H7 (cell line): ENCODE data around the gene VPS72. TPM values are rescaled to one million over a fixed set of nuclear protein-coding genes. Genes with fewer than 3 reads are reported as not detected.
A peak's percentile ranks its signal among the peaks of the same experiment; 100 is the strongest.

Experiments
- DNase-seq: peaks from one replicate; pipeline ENCODE4 v3.0.0; 2012
- H3K27me3 ChIP-seq: 2 replicates; pipeline ENCODE4 v1.6.0; 2011; ENCODE audit warnings: mild to moderate bottlenecking, low read length; ENCODE audit not compliant: control insufficient read depth, insufficient read depth
- H3K36me3 ChIP-seq: replicated peaks from 2 replicates; pipeline ENCODE4 v1.5.1; 2011; ENCODE audit warnings: low read length; ENCODE audit not compliant: control insufficient read depth, insufficient read depth
- H3K4me3 ChIP-seq: 2 replicates; pipeline ENCODE4 v1.5.1; 2011; ENCODE audit warnings: low read depth, mild to moderate bottlenecking, control low read depth, low read length, moderate library complexity; ENCODE audit not compliant: insufficient read depth
- total RNA-seq: library from RNA; depleted of rRNA; stranded (reverse); fragments of >200 nt; shearing (Covaris generic); gene quantifications from 2 replicates; pipeline ENCODE4 v1.2.3, GENCODE V29; 2014; rRNA removed

Gene VPS72
- total RNA-seq, 1 experiment from 2014 or later = 180 TPM

DNA sequence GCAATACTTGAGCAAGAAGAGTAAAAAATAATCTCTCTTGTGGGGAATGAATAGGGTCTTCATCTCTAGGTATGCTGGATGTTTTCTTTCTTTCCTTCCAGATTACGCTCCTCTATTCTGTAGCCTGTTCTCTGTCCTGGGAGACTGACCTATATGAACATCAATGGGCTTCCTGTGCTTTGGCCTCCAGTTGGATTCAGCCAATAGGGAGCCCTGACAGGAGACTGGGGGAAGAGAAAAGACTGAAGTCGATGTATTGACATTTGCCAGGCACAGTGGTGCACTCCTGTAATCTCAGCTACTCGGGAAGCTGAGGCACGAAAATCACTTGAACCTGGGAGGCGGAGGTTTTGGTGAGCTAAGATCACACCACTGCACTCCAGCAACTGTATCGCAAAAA, 61.2 kb downstream of the VPS72 start:
- H3K36me3 ChIP-seq = no peaks in the 10 kb centered on the region
- H3K4me3 ChIP-seq = no peak overlapping the region
- H3K27me3 ChIP-seq = peaks cover 26% of the 10 kb centered on the region
- DNase-seq = peak; percentile 56

Other genes with a start within 250 kb of the VPS72 start
- 248 and 297 TPM in 2 replicates for gene CERS2, start 215.4 kb downstream of the VPS72 start, total RNA-seq
- 0.62 and 1.6 TPM in 2 replicates for gene ANXA9, start 207.9 kb downstream of the VPS72 start, total RNA-seq
- gene MINDY1, start 183.3 kb downstream of the VPS72 start, total RNA-seq = 12.6 and 18.4 TPM in 2 replicates
- 33.5 and 36.3 TPM in 2 replicates for gene PRUNE1, start 181.7 kb downstream of the VPS72 start, total RNA-seq
- 0.48 and 0.96 TPM in 2 replicates for gene BNIPL, start 153.6 kb downstream of the VPS72 start, total RNA-seq
- 4.7 and 5.9 TPM in 2 replicates for gene C1orf56, start 142.4 kb downstream of the VPS72 start, total RNA-seq
- gene CDC42SE1, start 130.6 kb downstream of the VPS72 start, total RNA-seq = 72.1 and 78.6 TPM in 2 replicates
- 37.2 and 45.9 TPM in 2 replicates for gene MLLT11, start 129.8 kb downstream of the VPS72 start, total RNA-seq
- 4.0 and 5.8 TPM in 2 replicates for gene GABPB2, start 119.4 kb downstream of the VPS72 start, total RNA-seq
- gene SEMA6C, start 43.6 kb downstream of the VPS72 start, total RNA-seq = 6.1 and 8.0 TPM in 2 replicates
- 0.14 and 0.15 TPM in 2 replicates for gene TNFAIP8L2, start 33.5 kb downstream of the VPS72 start, total RNA-seq
- 20.0 and 22.5 TPM in 2 replicates for gene LYSMD1, start 24.3 kb downstream of the VPS72 start, total RNA-seq
- gene SCNM1, start 24.1 kb downstream of the VPS72 start, total RNA-seq = 76.1 and 78.8 TPM in 2 replicates
- 0.80 TPM in 1 of 2 replicates, not detected in the other for gene TMOD4, start 14.2 kb downstream of the VPS72 start, total RNA-seq
- gene PIP5K1A, start 8.4 kb upstream of the VPS72 start, total RNA-seq = 79.7 and 86.6 TPM in 2 replicates
- gene PSMD4, start 64.5 kb upstream of the VPS72 start, total RNA-seq = 373 and 381 TPM in 2 replicates
- 81.3 and 103 TPM in 2 replicates for gene ZNF687, start 92.1 kb upstream of the VPS72 start, total RNA-seq
- gene PI4KB, start 137.2 kb upstream of the VPS72 start, total RNA-seq = 33.4 and 36.2 TPM in 2 replicates
- 73.1 and 74.9 TPM in 2 replicates for gene RFX5, start 157.1 kb upstream of the VPS72 start, total RNA-seq
- 36.9 and 41.9 TPM in 2 replicates for gene SELENBP1, start 182.5 kb upstream of the VPS72 start, total RNA-seq
- gene PSMB4, start 209.4 kb upstream of the VPS72 start, total RNA-seq = 889 and 932 TPM in 2 replicates